A172 (cell line): Measurements from ENCODE around the gene RTN4. TPM values are rescaled to one million over a fixed set of nuclear protein-coding genes. Genes with fewer than 3 reads are reported as not detected.
"Not testable (repeated sequence)": the region's sequence is repeated elsewhere in the genome, so short reads cannot be mapped to it uniquely, and the experiment has no call there.

Experiments
- DNase-seq: peaks from one replicate; pipeline ENCODE4 v3.0.0-alpha.2; 2015; ENCODE audit warnings: low spot score
- total RNA-seq: library from RNA; depleted of rRNA; stranded (reverse); fragments of >200 nt; shearing (Covaris generic); gene quantifications from 2 replicates; pipeline ENCODE4 v1.2.3, GENCODE V29; 2014

The RTN4 gene
- total RNA-seq, 1 experiment from 2014 or later, result 361 TPM

DNA sequence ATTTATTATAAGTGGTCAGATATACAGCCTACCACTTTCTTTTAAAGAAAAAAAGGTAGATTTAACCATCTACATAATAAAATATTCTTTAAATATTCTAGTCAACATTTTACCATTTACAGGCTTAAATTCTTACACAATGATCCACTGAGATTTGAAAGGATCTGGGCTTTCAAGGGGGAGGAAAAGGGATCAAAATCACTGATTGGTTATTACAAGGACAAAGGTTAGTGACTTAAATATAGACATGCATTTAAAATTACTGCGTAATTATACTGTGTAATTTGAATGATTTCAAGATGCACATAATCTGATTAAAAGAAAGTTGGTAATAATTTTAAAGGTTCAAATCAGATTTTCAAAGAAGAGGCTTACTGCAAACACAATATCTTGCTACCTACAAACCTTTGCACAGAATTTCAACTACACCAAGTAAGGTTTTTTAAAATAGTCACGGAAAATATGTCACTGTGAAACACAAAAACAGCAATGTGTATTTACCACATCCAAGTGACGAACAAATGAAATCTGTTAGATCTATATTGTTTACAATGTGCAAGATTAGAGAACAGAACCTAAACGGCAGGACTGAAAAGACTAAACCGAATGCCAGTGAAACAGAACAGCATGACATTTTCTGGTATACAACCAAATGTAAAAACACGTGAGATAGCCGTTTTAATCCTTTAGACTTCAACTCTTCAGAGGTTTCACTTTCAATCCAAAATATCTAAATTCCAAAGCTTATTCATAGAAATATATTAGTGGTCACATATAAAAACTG lies 40.8 kb downstream of the RTN4 start:
- no peak for DNase-seq

DNA sequence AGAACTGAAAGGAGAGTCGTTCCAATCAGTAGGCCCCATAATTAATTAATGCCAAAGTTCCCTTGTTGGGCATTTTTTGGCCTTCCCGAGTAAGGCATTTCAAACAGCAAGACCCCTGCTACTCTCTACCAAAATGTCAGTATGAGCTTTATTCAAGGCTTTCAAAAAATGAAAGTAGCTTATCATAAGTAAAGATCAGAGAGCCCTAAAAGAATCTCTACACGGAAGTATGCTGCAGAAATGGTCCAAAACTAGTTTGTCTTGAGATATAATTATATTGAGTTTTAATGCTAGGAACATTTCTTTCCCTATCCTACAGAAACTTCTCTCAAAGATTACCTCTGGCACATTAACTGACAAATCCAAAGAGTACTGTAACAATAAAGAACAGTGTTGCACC lies 43.9 kb downstream of the RTN4 start:
- DNase-seq, result no peak

DNA sequence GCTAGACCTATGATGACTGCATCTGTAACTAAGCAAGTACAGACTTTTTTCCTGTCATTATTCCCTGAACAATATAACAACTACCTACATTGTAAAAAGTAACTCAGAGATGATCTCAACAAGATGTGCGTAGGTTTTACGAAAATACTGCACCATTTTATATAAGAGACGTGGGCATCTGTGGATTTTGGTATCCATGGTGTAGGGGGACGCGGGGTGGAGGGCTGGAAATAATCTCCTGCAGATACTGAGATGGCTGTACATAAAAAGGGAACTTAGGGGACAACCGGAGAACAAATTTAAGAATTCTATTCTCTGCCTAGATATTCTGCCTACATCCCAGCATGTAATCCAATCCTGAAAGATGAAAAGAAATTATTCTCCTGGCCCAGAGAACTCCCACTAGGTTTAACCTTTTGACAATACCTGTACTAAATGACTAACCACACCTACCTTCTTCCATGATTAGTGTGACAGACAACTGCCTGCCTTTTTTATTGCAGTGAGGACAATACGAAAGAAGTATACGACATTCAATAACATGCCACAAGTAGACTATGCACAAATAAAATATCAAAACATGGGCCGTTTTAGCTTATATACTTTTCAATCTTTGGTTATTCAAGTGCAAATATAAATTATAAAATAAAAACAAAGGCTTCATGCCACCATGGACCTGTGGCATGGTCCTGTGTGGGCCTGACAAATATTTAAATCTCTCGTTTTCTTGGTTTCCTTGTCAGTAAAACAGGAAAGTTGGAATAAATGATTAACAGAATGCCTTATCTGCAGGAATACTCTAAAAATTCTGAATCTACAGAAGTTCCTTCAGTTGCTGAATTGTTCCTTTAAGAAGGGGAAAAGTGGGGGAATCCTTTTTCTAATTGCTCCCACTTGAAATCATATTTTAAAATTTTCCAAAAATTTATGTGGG lies 46.3 kb downstream of the RTN4 start:
- DNase-seq, result no peak

DNA sequence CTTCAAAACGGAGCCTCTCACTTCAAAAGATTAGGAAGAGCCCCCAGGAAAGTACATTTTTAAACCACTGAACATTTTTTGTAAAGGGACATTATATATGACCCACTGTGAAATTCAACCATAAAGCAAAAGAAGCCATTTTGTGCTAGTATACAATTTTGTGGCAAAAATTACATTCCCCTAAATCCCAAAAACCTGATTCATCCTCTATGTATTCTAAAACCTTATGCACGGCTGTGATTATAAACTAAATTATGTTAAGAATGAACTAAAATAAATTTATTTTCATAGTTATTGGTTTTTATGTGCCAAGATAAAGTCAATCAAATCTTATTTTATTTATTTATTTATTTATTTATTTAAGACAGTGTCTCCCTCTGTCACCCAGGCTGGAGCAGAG lies 48.5 kb downstream of the RTN4 start:
- no peak for DNase-seq

DNA sequence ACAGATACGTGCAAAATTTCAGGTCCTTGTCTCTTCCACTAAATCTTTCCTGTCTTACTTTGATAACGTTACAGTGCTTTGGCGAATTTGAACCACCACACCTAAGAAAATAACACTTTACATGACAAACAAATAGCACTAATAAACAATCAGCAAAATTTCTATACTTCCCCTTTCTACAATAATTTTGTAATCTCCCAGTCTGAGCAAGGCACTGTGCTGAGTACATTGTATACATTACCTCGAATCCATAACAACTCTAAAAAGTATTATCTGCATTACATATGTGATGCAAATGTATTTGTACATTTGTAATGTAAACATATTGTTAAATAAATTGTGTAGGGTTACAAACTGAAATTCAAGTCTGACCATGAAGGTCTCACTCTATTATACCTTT lies 49.9 kb downstream of the RTN4 start:
- no peak for DNase-seq

DNA sequence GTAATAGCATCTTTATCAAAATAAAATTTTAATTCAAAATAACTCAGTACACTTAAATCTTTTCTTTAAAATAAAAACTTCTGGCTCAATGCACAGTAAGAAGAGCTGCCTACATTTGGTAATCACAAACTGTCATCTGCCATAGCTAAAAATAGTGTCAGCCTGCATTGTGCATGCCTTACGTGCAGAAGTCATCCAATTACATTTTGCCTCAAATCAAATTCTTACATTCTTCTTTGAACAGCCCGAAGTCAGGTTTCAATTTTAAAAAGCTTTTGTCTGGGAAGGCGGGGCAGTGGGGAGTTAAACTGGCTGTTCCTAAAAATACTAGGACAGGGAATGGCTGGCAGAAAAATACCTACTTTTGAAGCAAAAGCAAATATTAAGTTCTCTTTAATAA lies 51.1 kb downstream of the RTN4 start:
- DNase-seq, result peak; percentile 57

DNA sequence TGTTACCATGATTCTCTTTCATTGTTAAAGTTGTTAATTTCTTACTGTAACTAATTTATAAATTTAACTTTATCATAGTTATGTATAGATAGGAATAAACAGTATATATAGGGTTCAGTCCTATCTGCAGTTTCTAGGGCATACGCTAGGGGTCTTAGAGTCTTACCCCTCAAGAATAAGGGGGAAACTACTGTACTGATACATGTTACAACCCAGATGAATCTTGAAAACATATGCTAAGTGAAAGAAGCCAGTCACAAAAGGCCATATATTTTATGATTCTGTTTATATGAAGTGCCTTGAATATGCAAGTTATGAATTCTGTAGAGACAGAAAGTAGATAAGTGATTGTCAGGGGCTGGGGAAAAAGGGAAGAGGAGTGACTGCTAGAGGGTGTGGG lies 52.4 kb downstream of the RTN4 start:
- DNase-seq, result no peak

DNA sequence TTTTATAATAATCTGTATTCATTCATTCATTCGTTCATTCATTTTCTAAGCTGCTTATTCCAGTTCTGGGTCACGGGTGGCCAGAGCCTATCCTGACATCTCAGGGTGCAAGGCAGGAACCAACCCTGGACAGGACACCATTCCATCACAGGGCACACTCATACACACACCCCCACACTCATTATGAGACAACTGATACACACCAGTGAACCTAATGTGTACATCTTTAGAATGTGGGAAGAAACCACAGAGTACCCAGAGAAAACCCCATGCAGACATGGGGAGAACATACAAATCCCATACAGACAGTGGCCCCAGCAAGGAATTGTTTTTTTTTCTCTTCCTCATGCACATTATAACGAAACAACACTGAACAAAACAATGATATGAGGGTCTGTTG lies 54.7 kb downstream of the RTN4 start:
- DNase-seq, result no peak

DNA sequence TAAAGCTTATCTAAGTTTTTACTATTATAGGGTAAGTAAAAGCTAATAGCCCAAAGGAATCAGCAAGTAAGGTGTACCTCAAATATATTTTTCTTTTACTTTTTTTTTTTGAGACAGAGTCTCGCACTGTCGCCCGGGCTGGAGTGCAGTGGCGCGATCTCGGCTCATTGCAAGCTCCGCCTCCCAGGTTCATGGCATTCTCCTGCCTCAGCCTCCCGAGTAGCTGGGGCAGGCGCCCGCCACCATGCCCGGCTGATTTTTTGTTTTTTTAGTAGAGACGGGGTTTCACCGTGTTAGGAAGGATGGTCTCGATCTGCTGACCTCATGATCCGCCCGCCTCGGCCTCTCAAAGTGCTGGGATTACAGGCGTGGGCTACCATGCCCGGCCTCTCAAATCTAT lies 59.6 kb downstream of the RTN4 start:
- DNase-seq, result not testable (repeated sequence)

DNA sequence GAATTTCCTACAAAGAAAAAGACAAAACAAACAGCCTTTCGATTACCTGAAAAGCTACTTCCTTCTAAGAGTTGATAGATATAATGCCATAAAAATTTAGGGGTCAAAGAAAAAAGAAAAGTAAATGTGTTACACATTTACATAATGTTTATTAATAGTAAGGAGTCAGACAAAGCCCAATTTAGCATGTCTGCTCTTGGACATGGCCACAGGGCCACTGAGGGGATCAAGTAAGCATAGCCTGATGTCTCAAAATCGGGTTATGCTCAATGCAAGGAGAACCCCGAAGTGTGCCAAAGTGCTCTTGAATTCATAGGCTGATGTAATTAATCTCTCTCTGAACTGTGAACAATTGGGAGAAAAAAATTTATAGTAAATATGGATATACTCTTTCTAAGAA lies 61.6 kb downstream of the RTN4 start:
- DNase-seq, result no peak

DNA sequence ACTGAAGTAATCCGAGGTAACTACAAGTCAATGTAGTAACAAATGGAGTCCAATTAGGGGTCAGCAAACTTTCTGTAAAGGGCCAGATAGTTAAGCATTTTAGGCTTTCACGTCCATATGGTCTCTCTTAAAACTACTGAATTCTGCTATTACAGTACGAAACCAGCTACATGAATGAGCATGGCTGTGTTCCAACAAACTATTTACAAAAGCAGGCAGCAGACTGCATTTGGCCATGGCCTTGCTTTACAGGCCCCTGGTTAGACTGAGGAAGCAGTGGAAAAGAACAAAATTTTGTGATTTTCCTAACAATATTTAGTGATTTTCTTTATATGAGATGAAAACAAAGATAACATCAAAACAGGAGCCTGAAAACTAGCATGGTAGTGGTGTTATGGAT lies 64.0 kb downstream of the RTN4 start:
- DNase-seq, result no peak

DNA sequence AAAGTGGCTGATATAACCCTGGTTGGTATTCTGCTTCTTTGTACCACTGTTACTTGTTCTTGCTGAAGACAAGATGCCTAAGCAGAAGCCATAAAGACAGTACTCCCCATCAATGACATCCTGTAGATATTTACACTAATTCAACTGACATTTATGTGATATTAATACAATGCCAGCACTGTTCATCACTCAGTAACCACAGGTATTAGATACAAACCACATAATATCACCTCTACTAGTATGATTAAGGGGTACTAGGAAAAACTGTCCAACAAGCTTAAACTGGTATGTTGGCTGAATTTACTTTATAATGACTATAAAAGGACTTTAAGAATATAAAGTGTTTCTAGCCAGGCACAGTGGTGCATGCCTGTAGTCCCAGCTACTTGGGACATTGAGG lies 65.8 kb downstream of the RTN4 start:
- peak; percentile 25 for DNase-seq

DNA sequence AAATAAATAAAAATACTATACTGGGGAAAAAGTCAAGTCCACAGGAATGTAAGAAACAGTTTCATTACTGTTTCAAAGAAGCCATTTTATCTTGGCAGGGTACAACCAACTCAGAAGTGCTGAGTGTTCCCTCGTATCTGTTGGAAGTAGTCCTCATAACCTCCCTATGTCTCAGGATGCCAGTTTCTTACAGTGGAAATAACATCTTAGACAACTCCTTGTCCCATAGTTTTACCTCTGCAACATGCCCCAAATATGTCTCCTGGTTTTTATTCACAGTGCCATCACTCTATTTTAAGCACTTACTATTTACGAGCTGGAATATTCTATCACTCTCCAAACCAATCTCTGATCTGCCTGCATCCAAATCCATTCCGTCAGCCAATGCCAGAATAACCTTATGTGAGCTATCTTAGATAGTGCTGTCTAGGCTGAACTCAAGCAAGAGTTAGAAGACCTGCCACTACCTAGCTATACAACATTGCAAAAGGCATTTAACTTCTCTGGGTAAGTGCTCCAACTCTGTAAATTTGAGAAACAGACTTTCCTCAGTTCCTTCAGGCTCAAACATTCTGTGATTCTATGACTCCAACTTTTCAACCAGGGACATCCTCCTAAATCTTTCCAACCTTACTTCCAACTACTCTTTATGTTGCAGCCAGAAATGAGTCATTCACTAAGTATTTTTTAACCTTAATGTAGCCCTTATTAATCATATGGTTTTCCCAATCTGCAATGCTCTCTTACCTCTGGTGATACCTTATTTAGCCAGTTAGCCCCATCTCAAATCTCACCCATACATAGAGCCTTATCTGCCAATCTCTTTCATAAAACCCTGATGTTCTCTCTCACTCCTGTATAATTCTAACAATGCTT lies 66.7 kb downstream of the RTN4 start:
- peak; percentile 56 for DNase-seq

DNA sequence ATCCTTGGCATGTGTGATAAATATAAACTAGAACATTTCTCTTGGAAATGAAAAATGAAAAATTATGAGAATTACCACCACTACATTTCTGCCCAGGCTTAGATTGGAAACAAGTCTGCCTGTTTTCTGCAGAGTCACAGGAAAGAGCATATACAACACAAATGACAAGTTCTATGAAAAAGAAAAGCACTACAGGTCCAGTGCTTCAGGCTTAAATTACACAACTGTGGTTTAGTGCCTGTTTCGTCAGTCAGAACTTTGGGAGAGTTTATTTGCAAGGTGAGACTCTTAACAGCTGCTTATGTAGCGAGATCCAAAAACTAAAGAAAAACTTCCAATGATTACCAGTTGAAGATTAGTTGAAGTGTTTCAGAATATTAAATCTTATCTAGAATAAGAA lies 68.9 kb downstream of the RTN4 start:
- no peak for DNase-seq

DNA sequence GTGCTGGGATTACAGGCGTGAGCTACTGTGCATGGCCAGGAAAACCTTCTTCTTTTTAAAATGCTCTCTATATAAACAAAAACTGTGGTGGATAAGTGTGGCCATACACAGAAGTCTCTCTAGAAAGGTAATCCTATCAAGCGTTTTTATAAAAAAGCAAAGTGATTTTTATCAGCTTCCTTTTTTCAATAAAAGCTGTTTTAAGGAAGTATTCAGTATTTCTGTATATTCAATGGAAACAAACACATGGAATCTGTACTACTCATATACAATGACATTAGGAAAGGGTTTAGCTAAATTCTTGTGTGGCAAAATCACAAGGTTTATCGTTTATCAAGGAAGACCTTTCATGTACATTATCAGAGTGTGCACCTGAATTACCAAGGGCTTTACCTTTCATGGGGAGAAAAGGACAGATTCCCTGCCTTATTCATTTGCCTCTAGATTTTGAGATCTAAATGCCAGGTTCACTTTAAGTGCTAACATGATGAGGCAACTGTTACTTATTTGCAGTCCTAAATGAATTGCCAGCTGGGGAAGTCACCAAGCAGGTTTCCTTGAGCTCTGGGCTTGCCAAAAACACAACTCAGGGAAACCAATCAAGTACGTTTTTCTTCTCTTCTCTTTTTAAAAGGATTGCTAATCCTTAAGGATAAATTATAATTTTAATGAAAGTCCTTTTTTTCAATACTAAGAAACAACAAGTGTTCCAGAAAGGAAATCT lies 70.8 kb downstream of the RTN4 start:
- no peak for DNase-seq

DNA sequence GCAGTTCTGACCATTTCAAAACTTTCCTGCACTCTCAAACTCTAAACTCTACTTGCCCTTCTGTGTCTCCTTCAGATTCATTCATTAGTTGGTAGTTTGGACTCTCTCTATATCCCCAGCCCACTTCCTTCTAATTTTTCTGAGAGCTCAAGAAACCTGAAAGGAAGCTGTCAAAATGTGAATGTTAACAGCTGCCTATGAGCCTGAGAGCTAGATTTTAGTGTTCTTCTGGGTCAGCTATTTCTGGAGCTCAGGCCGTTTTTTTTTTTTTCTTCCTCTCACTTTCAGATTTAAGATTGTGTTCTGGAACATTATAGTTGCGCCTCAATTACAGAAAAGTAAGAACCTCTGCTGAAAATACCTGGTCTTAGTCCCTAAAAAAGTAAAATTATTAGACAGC lies 73.1 kb downstream of the RTN4 start:
- DNase-seq, result no peak

DNA sequence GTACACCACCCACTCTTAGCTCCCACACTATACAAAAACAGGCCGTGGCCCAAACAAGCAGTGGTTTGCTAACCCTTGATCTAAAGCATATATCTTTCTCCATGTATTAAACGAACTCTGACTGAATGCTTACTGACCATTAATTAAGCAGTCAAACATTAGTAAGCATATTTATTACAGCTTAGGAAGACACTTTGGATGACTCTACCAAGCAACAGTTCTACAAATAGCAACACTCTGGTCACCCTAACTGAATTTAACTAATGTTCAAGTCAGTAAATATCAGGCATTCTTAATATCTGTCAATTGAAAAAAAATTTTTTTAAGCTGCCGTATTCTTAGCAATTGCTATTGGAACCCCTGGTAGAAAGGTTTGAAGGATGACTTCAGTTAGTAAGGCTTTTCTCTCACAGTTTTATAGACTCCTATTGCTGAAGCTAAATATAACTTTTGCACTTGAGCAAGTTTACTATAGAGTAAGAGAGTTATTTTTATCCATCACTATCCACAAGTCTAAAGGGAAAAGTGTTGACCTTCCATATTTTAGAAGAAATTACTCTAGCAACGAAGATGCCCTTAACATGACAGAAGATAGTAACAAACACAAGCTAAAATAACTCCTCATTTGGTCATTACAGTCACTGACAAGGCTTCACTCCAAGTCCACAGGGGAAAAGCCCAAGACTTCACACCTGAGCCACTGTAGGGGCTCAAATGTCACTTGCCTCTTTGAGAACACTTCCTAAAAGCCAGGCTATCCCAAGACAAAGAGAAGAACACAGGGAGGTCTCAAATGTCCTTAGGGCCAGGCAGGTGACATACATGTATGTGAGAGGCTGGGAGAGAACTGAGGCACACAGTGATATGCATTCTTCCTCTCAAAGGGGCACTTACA lies 74.4 kb downstream of the RTN4 start:
- no peak for DNase-seq

DNA sequence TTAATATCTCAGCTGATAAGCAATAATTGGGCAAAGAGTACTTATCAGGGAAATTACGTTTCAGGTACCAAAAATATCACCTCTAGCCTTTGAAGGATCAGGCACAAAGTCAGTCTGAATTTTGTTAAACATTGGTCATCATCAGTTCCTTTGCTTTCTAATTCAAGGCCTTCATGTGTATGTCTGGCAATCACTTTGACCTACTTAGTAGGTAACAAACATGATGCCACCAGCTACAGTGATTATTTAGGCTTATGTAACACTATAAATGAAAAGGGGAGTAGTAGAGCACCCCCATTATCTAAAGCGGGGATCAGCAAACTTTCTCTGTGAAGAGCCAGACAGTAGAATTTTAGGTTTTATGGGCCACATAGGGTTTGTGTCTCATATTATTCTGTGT lies 75.1 kb downstream of the RTN4 start:
- DNase-seq, result no peak

DNA sequence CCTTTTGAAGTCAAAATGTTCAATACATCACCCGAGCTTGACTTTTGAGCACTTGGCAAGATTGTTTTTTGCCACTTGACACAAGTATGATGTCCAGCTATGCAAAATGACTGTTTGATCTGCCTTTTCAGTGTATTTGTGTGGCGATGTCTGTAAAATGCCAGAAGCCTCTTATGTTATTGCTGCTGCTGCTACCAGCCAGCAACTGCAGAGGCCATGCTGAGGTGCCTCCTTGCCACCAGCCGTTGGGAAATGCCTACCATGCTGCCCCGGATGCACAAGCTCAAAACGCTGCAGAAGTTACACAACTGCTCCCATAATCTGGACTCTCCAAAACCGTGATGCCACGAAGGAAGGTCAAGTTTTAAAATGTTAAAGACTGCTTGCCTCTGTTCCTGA lies 80.3 kb downstream of the RTN4 start:
- DNase-seq, result no peak

DNA sequence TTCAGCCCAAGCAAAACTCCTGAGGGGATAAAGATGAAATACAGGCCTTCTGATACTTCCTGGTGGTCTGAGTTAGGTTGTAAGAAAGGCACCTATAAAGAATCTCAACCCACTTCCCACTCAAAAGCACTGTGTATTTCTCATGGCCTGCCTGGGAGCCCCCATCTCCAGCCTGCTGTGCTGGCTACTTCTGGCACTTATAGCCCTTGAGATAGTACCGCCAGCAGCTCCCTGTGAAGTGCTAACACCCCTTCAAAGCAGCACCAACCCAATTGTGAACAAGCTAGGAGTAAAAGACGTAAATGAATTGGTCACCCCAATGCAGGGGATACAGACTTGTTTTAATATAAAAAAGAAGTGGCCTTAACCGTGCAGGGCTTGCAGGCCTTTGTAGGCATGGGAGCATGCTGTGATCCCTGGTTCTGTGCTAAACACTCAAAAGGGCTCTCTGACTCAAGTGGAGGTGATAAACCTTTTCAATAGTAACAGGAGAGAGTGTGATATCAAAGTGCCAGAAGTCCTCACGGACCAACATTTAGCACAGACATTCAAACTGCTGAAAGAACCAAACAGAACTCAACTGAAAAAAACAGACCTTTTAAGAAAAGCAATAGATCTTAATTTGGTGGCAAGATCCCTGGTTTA lies 80.8 kb downstream of the RTN4 start:
- no peak for DNase-seq
